GM13976 (cell line): ENCODE data around the gene STX4.

ENCODE experiments used
- DNase-seq: peaks from one replicate; pipeline ENCODE4 v3.0.0; 2012; ENCODE audit warnings: low spot score
- in situ Hi-C: fragments of 300-500 bp; cut with MboI; formaldehyde crosslinking; loops from one replicate; pipeline ENCODE4 v1.12.0; 2022; ENCODE audit warnings: low sequenced_read_pairs, mixed read lengths, inconsistent platforms; ENCODE audit not compliant: unreplicated experiment
- TF ChIP-seq, protein P1 (sequence below): IDR thresholded peaks from 2 replicates; pipeline ENCODE4 v1.5.1; 2012; ENCODE audit warnings: borderline replicate concordance, mild to moderate bottlenecking; ENCODE audit not compliant: insufficient read depth; ENCODE audit errors: extremely low read depth, missing control alignments, control extremely low read depth

The STX4 gene

DNA sequence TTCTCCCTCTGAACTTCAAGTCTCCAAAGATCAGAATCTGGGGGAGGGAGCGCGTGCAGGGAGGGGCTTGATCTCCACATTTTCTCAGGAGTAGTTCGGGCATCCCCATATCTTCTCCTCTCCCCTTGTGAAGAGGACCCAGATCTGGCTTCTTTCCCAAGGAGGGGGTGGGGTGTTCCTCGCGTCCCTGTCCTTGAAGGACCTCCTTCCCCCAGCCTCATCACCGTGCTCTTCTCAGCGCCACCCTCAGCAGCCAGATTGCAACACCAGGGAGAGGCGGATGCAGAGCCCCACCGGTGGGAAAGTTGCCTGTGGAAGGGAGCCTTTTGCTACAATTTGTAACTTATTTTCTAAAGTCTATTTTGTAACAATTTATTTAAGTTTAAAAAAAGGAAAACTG lies 49.7 kb downstream of the STX4 start:
- no peak for DNase-seq
- in situ Hi-C loops: no loop called here
- TF ChIP-seq, protein P1, sequence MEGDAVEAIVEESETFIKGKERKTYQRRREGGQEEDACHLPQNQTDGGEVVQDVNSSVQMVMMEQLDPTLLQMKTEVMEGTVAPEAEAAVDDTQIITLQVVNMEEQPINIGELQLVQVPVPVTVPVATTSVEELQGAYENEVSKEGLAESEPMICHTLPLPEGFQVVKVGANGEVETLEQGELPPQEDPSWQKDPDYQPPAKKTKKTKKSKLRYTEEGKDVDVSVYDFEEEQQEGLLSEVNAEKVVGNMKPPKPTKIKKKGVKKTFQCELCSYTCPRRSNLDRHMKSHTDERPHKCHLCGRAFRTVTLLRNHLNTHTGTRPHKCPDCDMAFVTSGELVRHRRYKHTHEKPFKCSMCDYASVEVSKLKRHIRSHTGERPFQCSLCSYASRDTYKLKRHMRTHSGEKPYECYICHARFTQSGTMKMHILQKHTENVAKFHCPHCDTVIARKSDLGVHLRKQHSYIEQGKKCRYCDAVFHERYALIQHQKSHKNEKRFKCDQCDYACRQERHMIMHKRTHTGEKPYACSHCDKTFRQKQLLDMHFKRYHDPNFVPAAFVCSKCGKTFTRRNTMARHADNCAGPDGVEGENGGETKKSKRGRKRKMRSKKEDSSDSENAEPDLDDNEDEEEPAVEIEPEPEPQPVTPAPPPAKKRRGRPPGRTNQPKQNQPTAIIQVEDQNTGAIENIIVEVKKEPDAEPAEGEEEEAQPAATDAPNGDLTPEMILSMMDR: no peak

DNA sequence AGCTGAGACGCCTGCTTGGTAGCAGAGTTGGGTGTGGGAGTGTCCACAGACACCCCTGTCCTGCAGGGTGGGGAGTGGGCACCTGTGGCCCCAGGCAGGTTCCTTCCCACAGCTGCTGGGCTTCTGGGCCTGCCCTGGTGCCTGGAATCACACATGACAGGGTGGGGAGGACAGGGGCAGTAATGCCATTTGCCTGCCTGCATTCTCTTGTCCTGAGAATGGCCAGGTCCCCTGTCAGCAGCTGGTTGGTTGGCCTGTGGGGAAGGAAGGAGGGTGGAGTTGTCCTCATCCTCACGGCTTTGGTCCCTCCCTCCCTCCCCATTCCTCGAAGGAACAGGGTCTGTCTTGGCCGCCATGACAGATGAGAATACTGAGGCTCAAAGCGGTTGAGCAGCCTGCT lies 50.2 kb downstream of the STX4 start:
- TF ChIP-seq, protein P1: no peak
- no peak for DNase-seq
- in situ Hi-C loops: no loop called here

DNA sequence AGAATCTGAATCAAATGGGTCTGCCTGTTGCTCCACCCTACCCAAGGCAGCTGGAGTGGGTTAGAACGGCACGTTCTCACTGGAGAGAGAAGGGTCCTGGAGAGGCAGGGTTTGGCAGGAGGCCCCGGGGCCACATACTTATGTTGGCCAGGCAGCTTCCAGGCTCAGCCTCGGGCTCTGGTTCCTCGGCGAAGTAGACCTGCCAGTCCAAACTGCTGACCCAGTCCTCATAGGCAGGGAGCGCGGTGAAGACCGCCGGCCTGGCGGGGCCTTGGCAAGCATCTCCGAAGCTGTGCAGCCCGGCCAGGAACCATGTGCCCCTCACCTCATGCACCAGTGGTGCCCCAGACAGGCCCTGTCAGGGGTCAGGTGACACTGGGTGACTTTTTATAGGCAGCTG lies 50.6 kb downstream of the STX4 start:
- no peak for DNase-seq
- TF ChIP-seq, protein P1: no peak
- in situ Hi-C loops: no loop called here

DNA sequence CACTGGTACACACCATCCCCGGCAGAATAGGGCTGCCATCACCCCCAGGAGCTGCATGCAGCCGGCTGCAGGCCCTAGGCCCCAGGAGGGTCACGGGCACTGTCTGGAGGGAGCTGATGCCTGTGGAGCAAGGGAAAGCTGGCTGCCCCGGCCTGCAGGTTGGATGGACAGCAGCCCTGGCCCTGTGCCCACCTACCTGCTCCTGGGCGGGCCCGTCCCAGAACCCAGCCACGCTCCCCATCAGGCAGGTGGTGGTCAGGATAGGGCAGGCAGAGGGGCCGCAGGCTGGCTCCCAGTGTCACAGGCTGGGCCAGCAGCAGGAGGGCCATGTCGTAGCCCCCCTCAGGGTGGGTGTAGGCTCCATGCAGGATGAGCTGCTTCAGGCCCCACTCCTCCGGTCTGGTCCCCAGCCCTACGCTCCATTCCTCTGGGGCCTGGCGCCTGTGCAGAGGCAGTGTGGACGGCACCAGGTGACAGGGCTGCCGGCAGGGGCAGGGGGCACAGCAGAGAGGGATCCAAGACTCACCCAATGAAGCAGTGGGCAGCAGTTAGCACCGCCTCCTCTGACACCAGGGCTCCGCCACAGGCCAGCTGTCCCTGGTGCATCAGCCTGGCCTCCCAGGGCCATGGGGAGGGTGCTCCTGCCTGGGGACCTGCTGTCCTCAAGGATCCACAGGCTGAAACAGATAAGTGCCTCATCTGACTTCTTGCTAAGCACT lies 51.4 kb downstream of the STX4 start:
- in situ Hi-C loops: no loop called here
- DNase-seq: no peak
- TF ChIP-seq, protein P1: no peak

- DNase-seq: no peak
- TF ChIP-seq, protein P1: no peak
- in situ Hi-C loops: no loop called here
Observed at GRCh38 chr16:31085411-31085810, 52.1 kb downstream of the STX4 start.

GRCh38 chr16:31085873-31086628 lies 52.7 kb downstream of the STX4 start:
- in situ Hi-C loops: no loop called here
- DNase-seq: no peak
- TF ChIP-seq, protein P1: no peak
